Measurements from ENCODE around the gene FUT8. TPM values are rescaled to one million over a fixed set of nuclear protein-coding genes. Genes with fewer than 3 reads are reported as not detected.

FUT8 gene
- total RNA-seq, 1 donor from 2014 or later, result 7.8 TPM

GRCh38 chr14:65639216-65639615, 226.7 kb downstream of the FUT8 start:
- Histone ChIP-seq H3K36me3 (peaks cover 9% of the 10 kb centered on the region), H3K9me3 (replicated peaks) (peaks cover 19% of the 10 kb centered on the region), H3K4me3 (no peak overlapping the region), H3K4me1 (no peaks in the 10 kb centered on the region), H3K27ac (replicated peaks) (no peak overlapping the region), H3K27me3 (ENCODE audit: low read depth) (no peaks in the 10 kb centered on the region)
- intact Hi-C loops (cut with micrococcal nuclease), result no loop called here
- no peak for DNase-seq
- TF ChIP-seq CTCF (IDR thresholded peaks at IDR 0.05; ENCODE audit: borderline replicate concordance), result no peak

- H3K9me3 ChIP-seq (replicated peaks), result peaks cover 3% of the 10 kb centered on the region
- H3K4me1 ChIP-seq, result no peaks in the 10 kb centered on the region
- no peaks in the 10 kb centered on the region for H3K27me3 ChIP-seq (ENCODE audit: low read depth)
- H3K4me3 ChIP-seq, result no peak overlapping the region
- no peak for DNase-seq
- H3K36me3 ChIP-seq, result peaks cover 2% of the 10 kb centered on the region
- intact Hi-C loops (cut with micrococcal nuclease), result no loop called here
- no peak for TF ChIP-seq CTCF (IDR thresholded peaks at IDR 0.05; ENCODE audit: borderline replicate concordance)
- no peak overlapping the region for H3K27ac ChIP-seq (replicated peaks)
Measured at GRCh38 chr14:65650826-65651225, 238.3 kb downstream of the FUT8 start.

GRCh38 chr14:65656554-65656953, 244.0 kb downstream of the FUT8 start:
- H3K4me1 ChIP-seq, result no peaks in the 10 kb centered on the region

GRCh38 chr14:65658202-65658601, 245.7 kb downstream of the FUT8 start:
- H3K4me1 ChIP-seq, result no peaks in the 10 kb centered on the region
- peaks cover 4% of the 10 kb centered on the region for H3K36me3 ChIP-seq
- intact Hi-C loops (cut with micrococcal nuclease), result no loop called here
- no peak overlapping the region for H3K27ac ChIP-seq (replicated peaks)
- TF ChIP-seq CTCF (IDR thresholded peaks at IDR 0.05; ENCODE audit: borderline replicate concordance), result no peak
- no peaks in the 10 kb centered on the region for H3K27me3 ChIP-seq (ENCODE audit: low read depth)
- DNase-seq, result no peak
- peaks cover 16% of the 10 kb centered on the region for H3K9me3 ChIP-seq (replicated peaks)
- no peak overlapping the region for H3K4me3 ChIP-seq

More at GRCh38 chr14:65656554-65656953, 244.0 kb downstream of the FUT8 start:
- intact Hi-C loops (cut with micrococcal nuclease), result no loop called here
- Histone ChIP-seq H3K4me3 (no peak overlapping the region), H3K27me3 (ENCODE audit: low read depth) (no peaks in the 10 kb centered on the region), H3K36me3 (peaks cover 4% of the 10 kb centered on the region), H3K9me3 (replicated peaks) (peaks cover 16% of the 10 kb centered on the region), H3K27ac (replicated peaks) (no peak overlapping the region)
- no peak for TF ChIP-seq CTCF (IDR thresholded peaks at IDR 0.05; ENCODE audit: borderline replicate concordance)
- DNase-seq, result no peak

- Histone ChIP-seq H3K4me3 (no peak overlapping the region), H3K4me1 (no peaks in the 10 kb centered on the region), H3K27me3 (ENCODE audit: low read depth) (no peaks in the 10 kb centered on the region), H3K9me3 (replicated peaks) (peaks cover 3% of the 10 kb centered on the region), H3K27ac (replicated peaks) (no peak overlapping the region), H3K36me3 (no peaks in the 10 kb centered on the region)
- intact Hi-C loops (cut with micrococcal nuclease), result no loop called here
- no peak for TF ChIP-seq CTCF (IDR thresholded peaks at IDR 0.05; ENCODE audit: borderline replicate concordance)
- DNase-seq, result no peak
Measured at GRCh38 chr14:65661865-65662264, 249.3 kb downstream of the FUT8 start.

GRCh38 chr14:65664436-65664835, 251.9 kb downstream of the FUT8 start:
- no peaks in the 10 kb centered on the region for H3K9me3 ChIP-seq (replicated peaks)

More at GRCh38 chr14:65664436-65664835, 251.9 kb downstream of the FUT8 start:
- H3K4me1 ChIP-seq, result no peaks in the 10 kb centered on the region
- no peak overlapping the region for H3K4me3 ChIP-seq
- TF ChIP-seq CTCF (IDR thresholded peaks at IDR 0.05; ENCODE audit: borderline replicate concordance), result no peak
- peaks cover 6% of the 10 kb centered on the region for H3K36me3 ChIP-seq
- intact Hi-C loops (cut with micrococcal nuclease), result no loop called here
- H3K27ac ChIP-seq (replicated peaks), result no peak overlapping the region
- DNase-seq, result no peak
- H3K27me3 ChIP-seq (ENCODE audit: low read depth), result no peaks in the 10 kb centered on the region
